ENCODE data around the gene DHX9.

Gene DHX9
- 417 to 635 (median 510) reads per million in 4 experiments for total RNA-seq

DNA sequence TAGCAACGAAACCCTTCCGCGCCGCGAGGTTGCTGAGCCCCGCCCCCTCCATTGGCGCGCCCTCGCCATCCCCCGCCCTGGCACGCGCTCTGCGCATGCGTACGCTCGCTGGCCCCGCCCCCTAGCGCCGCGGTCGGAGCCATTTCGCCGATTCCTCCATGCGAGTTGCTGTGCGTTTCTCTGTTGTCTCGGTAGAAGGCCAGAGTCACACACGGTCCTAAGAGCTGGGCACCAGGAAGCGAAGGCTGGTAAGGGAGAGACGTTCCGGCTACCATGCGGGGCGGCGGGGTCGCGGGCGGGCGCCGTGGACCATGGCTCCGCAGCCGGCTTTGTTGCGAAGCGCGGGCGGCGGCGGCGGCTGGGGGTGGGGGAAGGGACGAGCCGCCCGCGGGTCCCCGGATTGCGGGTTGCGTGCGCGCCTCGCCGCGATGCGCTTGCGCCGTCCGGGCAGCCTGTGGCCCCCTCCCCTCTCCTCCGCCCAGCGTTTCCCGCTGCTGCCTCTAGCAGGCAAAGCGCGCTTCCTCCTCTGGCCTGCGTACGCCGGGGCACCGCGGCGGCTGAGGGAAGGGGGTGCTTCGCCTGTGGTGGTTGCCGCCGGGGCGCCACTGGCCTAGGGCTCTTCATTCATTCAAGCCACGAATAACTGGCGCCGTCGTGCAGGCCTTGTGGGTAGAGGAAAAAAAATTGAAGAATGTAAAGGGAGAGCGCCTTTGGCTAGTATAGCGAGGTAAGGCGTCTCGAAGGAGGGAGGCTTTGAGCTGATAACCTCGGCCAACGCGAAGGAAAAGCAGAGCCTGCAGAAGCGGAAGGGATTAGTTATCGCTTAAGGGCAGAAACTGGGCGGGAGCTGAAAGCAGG is at the start of gene DHX9:
TSS of gene DHX9 (plus strand) at position 139 of the 858 bp plus-strand sequence. CDS start 3,220 bp downstream, outside the sequence.
- peak; percentile 94 for DNase-seq

DNA sequence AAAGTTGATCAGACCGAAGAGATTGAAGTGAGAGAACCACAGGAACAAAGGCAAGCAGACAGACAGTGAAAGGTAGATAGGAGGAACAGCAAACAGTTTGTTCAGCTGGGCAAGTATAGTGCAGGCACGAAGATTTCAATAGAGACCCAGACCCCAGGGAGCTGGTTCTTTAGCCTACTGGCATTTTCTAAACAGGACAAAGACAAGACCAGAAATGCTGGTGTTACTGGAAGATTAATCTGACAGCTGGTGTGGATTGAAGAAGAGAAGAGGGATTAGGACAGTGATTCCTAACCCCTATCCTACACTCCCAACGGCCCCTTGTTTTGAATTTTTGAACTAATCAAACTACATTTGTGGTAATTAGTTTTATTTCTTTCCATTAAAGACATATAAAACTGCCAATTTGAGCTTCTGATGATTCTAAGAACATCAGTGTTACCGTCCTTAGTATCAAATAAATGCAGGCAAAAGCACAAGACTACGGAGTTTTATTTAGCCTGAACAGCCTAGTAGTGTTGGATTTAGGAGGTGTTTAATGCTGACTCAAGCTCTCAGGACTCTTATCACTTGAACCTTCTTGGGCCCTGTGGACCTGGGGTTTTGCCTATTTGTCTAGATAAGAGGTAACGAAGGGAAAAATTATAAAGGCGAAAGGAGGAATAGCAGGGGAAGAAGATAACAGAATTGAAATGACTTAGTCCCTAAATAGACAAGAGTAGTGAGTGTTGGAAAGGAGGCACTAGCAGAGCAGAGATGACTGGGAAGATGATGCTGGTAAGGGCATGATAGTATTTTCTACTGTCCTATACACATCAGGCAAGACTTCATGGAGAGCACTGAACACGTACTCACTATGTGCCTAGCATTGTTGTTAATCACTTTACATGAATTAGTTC is 47.6 kb upstream of the DHX9 start:
- no peak for DNase-seq

- no peak for DNase-seq
Measured at GRCh38 chr1:182794091-182794490, 45.1 kb upstream of the DHX9 start.

- DNase-seq, result no peak
Measured at GRCh38 chr1:182794676-182795201, 44.4 kb upstream of the DHX9 start.

DNA sequence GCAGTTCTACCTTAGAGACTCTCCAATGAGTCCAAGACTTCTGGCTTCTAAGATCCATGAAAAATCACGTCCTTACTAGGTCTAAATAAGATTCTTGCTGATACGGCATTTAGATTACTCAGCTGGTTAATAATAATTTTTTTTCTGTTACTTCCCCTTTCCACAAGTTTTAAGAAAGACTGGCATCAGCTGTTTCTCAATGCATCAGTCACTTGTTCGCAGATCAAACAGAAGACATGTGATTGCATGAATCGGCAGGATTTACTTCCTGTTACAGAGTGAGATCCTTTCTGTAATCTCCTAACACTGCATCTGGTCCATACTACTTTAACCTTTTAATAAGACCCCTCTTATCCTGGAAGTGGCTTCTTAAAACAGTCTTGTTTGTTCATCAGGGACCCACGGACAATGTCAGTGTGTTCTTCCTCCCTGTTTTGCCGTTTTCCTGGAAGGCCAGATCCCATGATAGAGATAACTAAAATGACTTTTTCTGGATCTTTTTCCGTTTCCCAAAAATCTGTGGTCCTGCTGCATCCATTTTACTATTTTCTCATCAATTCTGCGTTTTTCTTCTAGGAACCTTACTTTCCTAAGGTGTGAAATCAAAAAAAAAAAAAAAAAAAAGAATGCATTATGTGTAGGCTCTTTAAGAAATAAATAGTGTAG is 43.5 kb upstream of the DHX9 start:
- DNase-seq, result no peak

- DNase-seq, result no peak
Measured at GRCh38 chr1:182802006-182802803, 36.9 kb upstream of the DHX9 start.

- DNase-seq, result no peak
Measured at GRCh38 chr1:182803846-182804245, 35.3 kb upstream of the DHX9 start.

- DNase-seq, result no peak
Measured at GRCh38 chr1:182806015-182806678, 33.0 kb upstream of the DHX9 start.

GRCh38 chr1:182807907-182808306 is 31.2 kb upstream of the DHX9 start:
- no peak for DNase-seq

- DNase-seq, result no peak
Measured at GRCh38 chr1:182809414-182809957, 29.7 kb upstream of the DHX9 start.

DNA sequence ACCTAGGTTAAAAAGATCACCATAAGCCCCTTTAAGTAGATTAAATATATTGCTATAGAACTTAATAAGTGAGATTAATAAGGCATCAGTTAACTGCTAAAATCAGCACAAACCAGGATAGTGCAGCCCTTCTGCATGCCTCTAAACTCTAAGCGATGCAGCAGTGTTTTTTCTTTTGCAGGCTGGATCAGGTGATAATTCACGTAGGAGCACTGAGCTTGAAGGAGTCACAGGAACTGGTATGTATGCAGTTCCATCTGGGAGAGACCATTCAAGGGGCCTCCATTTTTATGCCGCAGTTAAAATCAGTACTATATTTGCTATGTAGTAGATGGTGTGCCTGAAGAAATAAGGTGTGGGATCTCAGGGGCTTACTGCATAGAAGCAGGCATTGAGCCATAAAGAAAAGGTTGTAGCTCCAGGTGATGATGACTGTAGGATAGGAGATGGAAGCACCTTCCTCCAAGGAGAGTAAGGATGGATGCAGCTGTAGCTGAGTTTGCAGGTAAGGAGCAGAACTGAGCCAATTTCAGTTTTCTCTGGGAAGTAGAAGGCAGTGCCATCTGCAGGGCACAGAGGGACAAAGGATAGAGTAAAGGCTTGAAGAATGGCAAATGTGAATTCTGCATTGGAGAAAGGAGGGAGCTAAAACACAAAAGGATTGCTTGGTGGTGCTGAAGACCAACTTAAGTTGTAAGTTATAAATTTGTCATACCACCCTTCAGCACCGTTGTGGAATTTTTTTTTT is 27.0 kb upstream of the DHX9 start:
- DNase-seq, result no peak

GRCh38 chr1:182816863-182817262 is 22.3 kb upstream of the DHX9 start:
- no peak for DNase-seq

GRCh38 chr1:182817802-182818201 is 21.3 kb upstream of the DHX9 start:
- no peak for DNase-seq

DNA sequence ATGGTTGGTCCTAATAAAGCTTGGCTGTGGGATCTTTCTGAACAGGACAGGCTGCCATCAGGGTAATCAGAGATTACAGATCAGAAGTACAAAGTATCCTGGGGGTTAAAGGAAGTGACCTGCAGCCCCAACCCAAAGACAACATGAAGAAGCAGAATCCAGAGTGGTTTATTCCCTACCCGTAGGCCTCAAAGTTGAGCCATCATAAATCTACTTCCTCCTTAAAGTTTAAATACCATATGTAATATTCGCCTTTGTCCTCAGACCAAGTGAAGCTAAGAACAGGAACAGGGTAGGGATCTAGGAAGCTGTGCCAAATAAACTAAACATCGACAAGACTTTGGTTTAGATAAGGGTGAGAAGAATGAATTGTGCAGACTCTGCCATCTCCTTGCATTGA is 15.9 kb upstream of the DHX9 start:
- DNase-seq, result no peak

DNA sequence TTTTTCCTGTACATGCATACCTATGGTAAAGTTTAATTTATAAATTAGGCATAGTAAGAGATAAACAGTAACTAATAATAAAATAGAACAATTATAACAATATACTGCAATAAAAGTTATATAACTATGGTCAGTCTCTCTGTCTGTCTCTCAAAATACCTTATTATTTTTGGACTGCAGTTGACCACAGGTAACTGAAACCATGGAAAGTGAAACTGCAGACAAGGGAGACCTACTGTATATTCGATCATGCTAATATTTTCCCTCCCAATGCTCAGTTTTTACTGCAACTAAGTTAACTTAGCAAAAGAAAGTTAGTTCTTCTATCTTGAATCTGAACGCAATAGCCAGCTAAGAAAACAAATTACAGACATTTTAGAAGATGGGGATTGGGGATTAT is 12.3 kb upstream of the DHX9 start:
- DNase-seq, result no peak

GRCh38 chr1:182829285-182829932 is 9.7 kb upstream of the DHX9 start:
- DNase-seq, result no peak

GRCh38 chr1:182833271-182833670 is 5.9 kb upstream of the DHX9 start:
- DNase-seq, result no peak

- no peak for DNase-seq
Measured at GRCh38 chr1:182834326-182834725, 4.8 kb upstream of the DHX9 start.

DNA sequence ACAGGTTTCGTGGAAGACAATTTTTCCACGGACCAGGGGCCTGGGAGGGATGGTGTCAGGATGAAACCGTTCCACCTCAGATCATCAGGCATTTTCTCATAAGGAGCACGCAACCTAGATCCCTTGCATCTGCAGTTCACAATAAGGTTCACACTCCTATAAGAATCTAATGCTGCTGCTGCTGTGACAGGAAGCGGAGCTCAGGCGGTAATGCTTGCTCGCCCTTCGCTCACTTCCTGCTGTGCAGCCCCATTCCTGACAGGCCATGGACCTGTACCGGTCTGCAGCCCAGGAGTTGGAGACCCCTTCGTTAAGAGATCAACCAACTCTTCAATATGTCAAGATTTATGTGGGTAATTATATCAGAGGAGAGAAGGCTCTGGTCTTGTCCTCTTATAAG is 3.3 kb upstream of the DHX9 start:
- no peak for DNase-seq
